ENCODE measurements around the gene LRRC49. TPM values are rescaled to one million over a fixed set of nuclear protein-coding genes. Genes with fewer than 3 reads are reported as not detected.

Gene LRRC49
- total and polyA plus RNA-seq, 10 of the 15 experiments (the other 5 are each of a cell fraction or from before 2014, with no cell fraction given) = 1.4 to 3.7 (median 2.9) TPM

- ATAC-seq = no peak; the same call in 2 of the 3 replicates
- no peaks in the 10 kb centered on the region for H3K79me2 ChIP-seq (ENCODE audit: control insufficient read depth, insufficient read depth, low read length)
- H4K20me1 ChIP-seq (ENCODE audit: control insufficient read depth, insufficient read depth) = no peaks in the 10 kb centered on the region
- H3K4me2 ChIP-seq (ENCODE audit: control insufficient read depth, insufficient read depth) = no peak overlapping the region
- peaks cover 5 to 7% of the 10 kb centered on the region in 2 experiments for H3K27me3 ChIP-seq (replicated peaks in 1 of 2; ENCODE audit: control insufficient read depth in 2 of 2, insufficient read depth in 2 of 2, low read length in 1 of 2)
- no peak for DNase-seq (ENCODE audit: low read depth, low spot score)
- 32% methylated on average over 11 of the region's 11 CpGs for WGBS (ENCODE audit: insufficient coverage, insufficient replicate concordance, low lambda C conversion rate, missing lambda C conversion rate)
- ChIA-PET SMC1A (ENCODE audit: uncharacterized antibody, unreplicated experiment) (no interaction called here), POLR2A (no interaction called here), CTCF (no interaction called here), RAD21 (ENCODE audit: unreplicated experiment) (no interaction called here)
- in situ Hi-C loops (cut with MboI) (no loop called here), intact Hi-C loops (cut with micrococcal nuclease; ENCODE audit: unreplicated experiment) (no loop called here)
- no peak for FAIRE-seq
- no peaks in the 10 kb centered on the region for H3K9me3 ChIP-seq (replicated peaks; ENCODE audit: control insufficient read depth, insufficient read depth, low read length)
- H3K4me1 ChIP-seq (ENCODE audit: control insufficient read depth, insufficient read depth, low read length) = peaks cover 2% of the 10 kb centered on the region; the same call in 1 of the 2 replicates
- peak overlapping the region; percentile 47 for H3K4me3 ChIP-seq
- H3K36me3 ChIP-seq (ENCODE audit: control insufficient read depth in 2 of 2, insufficient read depth in 2 of 2, low read length in 1 of 2) = no peaks in the 10 kb centered on the region
- 0 out of 2 replicates have a peak overlapping the region, but pooled peaks have one; percentile 23 for H2AFZ ChIP-seq (ENCODE audit: control insufficient read depth, low read depth, low read length)
- peak overlapping the region; percentile 28; the same call in 1 of the 2 replicates for H3K9ac ChIP-seq (ENCODE audit: control insufficient read depth, insufficient read depth, low read length)
- no TSS peak for BruUV-seq (replicated peaks)
- H3K27ac ChIP-seq (ENCODE audit: control insufficient read depth, insufficient read depth) = 0 out of 2 replicates have a peak overlapping the region, but pooled peaks have one; percentile 12
- TF ChIP-seq MEF2B (IDR thresholded peaks at IDR 0.05; ENCODE audit: partially characterized antibody, poor library complexity, severe bottlenecking) (no peak), SUZ12 (IDR thresholded peaks at IDR 0.05; ENCODE audit: unreplicated experiment) (no peak), IKZF1 (conservative IDR thresholded peaks at IDR 0.05) (no peak), TARDBP (IDR thresholded peaks at IDR 0.05; ENCODE audit: borderline replicate concordance) (no peak), BACH1 (IDR thresholded peaks at IDR 0.05; ENCODE audit: borderline replicate concordance) (no peak), HDGF (IDR thresholded peaks at IDR 0.05) (no peak), KDM1A (IDR thresholded peaks at IDR 0.05; ENCODE audit: borderline replicate concordance) (no peak), PML (IDR thresholded peaks at IDR 0.05; ENCODE audit: low read length) (no peak), BHLHE40 (IDR thresholded peaks at IDR 0.05; ENCODE audit: borderline replicate concordance in 1 of 2, low read depth in 2 of 2, low read length in 1 of 2) (no peak), MXI1 (IDR thresholded peaks at IDR 0.05; ENCODE audit: low read depth, low read length) (no peak), NFYA (IDR thresholded peaks at IDR 0.05; ENCODE audit: borderline replicate concordance, low read depth, low read length) (no peak), BRCA1 (IDR thresholded peaks at IDR 0.05; ENCODE audit: low read depth, low read length) (no peak), MLLT1 (IDR thresholded peaks at IDR 0.05) (no peak)
- TF ChIP-seq, protein P1, sequence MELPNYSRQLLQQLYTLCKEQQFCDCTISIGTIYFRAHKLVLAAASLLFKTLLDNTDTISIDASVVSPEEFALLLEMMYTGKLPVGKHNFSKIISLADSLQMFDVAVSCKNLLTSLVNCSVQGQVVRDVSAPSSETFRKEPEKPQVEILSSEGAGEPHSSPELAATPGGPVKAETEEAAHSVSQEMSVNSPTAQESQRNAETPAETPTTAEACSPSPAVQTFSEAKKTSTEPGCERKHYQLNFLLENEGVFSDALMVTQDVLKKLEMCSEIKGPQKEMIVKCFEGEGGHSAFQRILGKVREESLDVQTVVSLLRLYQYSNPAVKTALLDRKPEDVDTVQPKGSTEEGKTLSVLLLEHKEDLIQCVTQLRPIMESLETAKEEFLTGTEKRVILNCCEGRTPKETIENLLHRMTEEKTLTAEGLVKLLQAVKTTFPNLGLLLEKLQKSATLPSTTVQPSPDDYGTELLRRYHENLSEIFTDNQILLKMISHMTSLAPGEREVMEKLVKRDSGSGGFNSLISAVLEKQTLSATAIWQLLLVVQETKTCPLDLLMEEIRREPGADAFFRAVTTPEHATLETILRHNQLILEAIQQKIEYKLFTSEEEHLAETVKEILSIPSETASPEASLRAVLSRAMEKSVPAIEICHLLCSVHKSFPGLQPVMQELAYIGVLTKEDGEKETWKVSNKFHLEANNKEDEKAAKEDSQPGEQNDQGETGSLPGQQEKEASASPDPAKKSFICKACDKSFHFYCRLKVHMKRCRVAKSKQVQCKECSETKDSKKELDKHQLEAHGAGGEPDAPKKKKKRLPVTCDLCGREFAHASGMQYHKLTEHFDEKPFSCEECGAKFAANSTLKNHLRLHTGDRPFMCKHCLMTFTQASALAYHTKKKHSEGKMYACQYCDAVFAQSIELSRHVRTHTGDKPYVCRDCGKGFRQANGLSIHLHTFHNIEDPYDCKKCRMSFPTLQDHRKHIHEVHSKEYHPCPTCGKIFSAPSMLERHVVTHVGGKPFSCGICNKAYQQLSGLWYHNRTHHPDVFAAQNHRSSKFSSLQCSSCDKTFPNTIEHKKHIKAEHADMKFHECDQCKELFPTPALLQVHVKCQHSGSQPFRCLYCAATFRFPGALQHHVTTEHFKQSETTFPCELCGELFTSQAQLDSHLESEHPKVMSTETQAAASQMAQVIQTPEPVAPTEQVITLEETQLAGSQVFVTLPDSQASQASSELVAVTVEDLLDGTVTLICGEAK (IDR thresholded peaks at IDR 0.05; ENCODE audit: borderline replicate concordance) = no peak
- TF ChIP-seq, protein P2, sequence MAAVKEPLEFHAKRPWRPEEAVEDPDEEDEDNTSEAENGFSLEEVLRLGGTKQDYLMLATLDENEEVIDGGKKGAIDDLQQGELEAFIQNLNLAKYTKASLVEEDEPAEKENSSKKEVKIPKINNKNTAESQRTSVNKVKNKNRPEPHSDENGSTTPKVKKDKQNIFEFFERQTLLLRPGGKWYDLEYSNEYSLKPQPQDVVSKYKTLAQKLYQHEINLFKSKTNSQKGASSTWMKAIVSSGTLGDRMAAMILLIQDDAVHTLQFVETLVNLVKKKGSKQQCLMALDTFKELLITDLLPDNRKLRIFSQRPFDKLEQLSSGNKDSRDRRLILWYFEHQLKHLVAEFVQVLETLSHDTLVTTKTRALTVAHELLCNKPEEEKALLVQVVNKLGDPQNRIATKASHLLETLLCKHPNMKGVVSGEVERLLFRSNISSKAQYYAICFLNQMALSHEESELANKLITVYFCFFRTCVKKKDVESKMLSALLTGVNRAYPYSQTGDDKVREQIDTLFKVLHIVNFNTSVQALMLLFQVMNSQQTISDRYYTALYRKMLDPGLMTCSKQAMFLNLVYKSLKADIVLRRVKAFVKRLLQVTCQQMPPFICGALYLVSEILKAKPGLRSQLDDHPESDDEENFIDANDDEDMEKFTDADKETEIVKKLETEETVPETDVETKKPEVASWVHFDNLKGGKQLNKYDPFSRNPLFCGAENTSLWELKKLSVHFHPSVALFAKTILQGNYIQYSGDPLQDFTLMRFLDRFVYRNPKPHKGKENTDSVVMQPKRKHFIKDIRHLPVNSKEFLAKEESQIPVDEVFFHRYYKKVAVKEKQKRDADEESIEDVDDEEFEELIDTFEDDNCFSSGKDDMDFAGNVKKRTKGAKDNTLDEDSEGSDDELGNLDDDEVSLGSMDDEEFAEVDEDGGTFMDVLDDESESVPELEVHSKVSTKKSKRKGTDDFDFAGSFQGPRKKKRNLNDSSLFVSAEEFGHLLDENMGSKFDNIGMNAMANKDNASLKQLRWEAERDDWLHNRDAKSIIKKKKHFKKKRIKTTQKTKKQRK (IDR thresholded peaks at IDR 0.05; ENCODE audit: low read depth, low read length) = no peak
These were observed 39.9 kb upstream of the LRRC49 start for GRCh38 chr15:70852501-70853317.

All from GM12878 (cell line).